NCI-H510A treated with DMSO at 0.1 percent for 48 hours (cell line): ENCODE measurements around the gene CHST14.
"Not testable (repeated sequence)": the region's sequence is repeated elsewhere in the genome, so short reads cannot be mapped to it uniquely, and the experiment has no call there.

Experiments used
- DNase-seq: peaks from one replicate; lab custom pipeline; 2025; lab: John Stamatoyannopoulos, UW

Gene CHST14

DNA sequence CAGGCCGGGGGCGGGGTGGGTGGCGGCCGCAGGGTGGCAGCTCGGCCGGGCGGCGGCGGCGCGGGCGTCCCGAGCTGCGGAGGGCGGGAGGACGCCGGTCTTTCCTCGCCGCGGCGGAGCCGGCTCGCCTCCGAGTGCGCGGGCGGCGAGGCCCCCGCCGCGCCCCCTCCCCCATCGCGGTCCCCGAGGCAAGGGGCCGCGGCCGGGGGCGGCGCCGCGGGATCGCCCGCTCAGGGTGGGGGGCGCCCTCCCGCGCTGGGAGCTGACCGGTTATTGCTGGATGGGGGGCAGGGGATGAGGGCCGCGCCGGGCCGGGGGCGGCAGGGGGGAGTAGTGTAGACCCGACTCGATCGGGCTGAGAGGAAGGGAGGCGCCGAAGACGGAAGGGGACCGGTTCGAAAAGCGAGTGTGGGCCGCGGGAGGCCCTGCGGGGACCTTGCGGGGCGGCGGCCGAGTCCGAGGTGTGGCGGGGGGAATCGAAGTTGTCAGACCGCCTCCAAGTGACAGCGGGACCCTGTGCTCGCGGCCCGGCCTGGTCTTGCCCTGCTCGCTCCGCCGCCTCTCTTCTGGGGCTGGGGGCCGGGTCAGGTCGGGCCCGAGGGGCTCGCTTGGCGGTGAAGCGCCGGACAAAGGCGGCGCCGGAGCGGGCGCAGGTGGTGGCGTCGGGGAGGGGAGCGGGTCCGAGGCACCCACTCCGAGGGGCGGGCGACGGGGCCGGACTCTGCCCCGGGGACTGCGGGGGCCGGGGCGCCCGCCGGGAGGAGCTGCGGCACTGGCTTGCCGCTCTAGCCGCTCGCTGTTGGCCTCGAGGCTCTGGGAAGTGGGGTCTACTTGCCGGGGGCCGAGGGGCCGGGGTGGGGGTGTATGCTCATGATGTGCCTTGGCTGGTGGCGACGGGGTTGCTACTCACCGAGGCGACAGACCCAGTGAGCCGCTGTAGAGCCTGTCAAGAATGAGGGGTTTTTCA lies 28.9 kb upstream of the CHST14 start:
- no peak for DNase-seq

- DNase-seq: no peak
Measured at GRCh38 chr15:40443255-40443654, 27.5 kb upstream of the CHST14 start.

DNA sequence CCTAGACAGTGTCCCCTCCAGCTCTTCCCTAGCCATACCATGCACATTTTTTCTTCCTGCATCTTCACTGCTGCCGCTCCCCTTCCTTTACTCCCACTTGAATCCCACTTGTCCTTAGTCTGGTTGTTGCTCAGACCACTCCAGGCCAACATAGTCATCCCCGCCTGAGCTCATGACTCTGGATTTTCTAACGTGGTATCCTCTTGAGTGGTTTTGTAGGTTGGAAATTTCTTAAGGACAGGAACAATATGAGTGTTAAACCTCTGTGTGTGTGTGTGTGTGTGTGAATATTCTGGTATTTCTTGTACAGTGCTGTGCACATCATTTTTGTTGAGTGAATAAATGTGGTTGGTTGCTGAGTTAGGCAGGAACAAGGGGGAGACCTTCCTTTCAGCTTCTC lies 26.9 kb upstream of the CHST14 start:
- DNase-seq: no peak

GRCh38 chr15:40444736-40445135 lies 26.0 kb upstream of the CHST14 start:
- DNase-seq: no peak

DNA sequence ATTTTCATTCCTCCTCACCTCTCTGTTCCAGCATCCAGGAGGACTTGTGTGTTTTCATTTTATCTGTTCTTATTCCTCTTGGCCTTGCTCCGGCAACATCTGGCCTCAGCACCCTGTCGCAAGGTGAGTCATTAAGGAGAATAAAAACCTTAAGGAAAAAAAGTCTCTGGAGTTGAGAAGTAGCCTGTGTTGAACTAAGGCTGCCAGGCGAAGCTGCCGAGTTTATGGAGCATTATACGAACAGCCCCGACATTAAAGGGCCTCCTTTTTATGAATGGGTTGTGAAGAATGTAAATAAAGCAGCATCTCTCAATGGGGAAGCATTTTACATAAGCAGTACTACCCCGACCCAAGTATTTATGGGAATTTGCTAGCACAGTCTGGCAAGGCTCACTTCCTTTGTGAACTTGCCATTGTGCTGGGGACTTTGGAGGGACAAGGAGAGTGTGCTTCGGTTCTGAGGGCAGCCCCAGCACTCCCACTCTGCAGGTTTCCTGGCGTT lies 25.3 kb upstream of the CHST14 start:
- no peak for DNase-seq

GRCh38 chr15:40446144-40446543 lies 24.6 kb upstream of the CHST14 start:
- DNase-seq: no peak

GRCh38 chr15:40448354-40448753 lies 22.4 kb upstream of the CHST14 start:
- no peak for DNase-seq

DNA sequence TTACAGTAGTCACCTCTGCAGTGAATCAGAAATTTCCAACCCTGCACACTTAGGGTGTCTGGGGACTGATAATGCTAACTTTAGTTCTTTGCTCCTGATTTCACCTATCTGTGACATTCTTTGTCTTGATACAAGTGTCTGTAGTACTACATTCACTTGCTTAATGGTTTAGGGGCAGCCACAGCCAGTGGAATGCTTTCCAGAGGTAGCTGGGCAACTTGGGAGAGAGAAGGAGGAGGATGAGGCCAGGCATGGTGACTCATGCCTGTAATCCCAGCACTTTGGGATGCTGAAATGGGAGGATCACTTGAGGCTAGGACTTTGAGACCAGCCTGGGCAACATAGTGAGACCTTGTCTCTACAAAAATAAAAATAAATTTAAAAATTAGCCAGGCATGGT lies 21.5 kb upstream of the CHST14 start:
- no peak for DNase-seq

DNA sequence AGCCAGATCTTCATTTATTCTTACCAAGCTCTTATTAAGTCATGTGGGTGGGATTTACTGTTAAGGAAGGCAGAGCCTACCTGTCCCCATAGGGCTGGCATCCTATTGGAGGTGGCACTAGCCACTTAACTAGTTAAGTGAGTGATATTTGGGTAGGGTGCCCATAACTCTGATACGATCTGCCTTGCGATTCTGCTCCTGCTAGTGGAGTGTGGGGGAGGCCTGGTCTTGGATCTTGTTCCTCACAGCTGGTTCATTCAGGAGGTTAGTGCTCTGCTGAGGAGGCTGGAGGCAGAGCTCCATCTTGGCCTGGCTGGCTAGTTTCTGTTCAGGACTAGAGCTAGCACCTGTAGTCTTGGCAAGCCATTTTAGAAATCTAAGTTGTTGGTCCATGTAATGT lies 20.7 kb upstream of the CHST14 start:
- DNase-seq: no peak

DNA sequence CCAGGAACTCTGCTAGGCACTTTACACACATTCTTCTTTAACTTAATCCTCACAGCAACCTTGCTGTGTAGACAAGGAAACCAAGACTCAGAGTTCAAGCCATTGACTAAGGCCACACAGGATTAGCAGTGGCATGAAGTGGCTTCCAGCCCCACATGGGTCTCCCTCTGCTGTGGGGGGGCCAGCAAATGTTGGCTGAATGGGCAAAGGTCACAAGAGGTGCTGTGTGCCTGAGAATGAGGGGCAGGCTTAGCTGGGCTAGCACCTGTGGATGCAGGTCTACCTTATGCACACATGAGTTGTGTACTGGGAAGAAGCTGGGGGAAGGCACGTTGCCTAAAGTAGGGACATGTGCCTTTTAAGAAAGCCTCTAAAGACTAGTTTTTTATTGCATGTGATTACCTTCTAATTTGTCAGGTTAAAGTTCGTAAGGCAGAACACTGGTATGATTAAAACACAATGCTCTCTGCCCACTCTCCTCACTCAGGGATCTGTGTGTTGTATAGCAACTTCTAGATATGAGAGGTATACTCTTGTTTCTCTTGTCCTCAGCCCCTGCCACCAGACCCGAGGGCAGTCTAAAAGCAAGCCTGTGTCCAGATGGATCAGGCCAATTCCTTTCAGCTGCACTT lies 19.1 kb upstream of the CHST14 start:
- DNase-seq: no peak

- no peak for DNase-seq
Measured at GRCh38 chr15:40452296-40453090, 18.3 kb upstream of the CHST14 start.

DNA sequence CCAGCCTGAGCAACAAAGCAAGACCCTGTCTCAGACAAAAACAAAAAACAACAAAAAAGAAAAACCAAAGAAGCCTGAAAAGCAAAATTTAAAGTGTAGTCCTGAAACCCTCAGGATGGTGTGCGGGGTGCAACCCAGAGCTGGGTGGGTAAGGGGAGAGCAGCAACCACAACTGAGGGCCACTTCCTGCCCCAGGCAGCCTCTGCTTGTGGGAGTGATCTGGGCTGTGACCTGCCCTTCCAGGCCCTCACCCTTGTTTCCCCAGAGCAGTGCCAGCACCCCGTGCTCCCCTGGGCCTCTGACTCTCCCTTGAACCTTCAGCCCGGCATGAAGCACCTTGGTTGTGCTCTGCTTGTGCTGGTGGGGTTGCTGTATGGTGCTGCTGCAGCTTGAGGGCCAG lies 16.8 kb upstream of the CHST14 start:
- not testable (repeated sequence) for DNase-seq

GRCh38 chr15:40454904-40455391 lies 15.8 kb upstream of the CHST14 start:
- no peak for DNase-seq

- DNase-seq: no peak
Measured at GRCh38 chr15:40456299-40456712, 14.5 kb upstream of the CHST14 start.

GRCh38 chr15:40456738-40457137 lies 14.0 kb upstream of the CHST14 start:
- no peak for DNase-seq

GRCh38 chr15:40458495-40459371 lies 12.1 kb upstream of the CHST14 start:
- DNase-seq: no peak

DNA sequence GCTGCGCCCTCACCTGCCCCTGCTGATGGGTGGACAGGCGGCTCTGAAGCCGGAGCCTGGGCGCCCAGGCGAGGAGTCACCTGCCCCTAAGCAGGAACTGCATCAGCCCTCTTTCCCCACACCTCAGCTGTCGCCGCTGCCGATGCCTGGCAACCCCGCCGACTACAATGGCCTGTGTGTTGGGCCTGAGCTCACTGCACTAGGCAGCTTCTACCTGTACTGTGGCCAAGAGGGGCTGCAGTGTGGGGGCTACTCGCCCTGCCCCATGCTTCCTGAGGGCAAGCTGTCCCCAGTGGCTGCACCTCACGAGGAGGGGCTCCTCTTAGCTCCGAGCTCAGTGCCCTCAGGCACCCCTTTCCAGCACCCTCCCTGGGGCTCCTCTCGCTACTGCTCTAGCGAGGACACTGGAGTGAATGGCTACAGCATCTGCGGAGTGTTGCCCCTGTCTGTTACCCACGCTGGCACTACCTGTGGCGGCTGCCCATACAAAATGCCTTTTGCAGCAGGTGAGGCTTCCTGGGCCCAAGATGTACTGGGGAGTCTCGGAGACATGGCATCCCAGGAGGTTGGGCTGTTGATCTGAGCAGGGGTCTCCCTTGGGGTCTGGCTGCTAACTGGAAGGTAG lies 11.3 kb upstream of the CHST14 start:
- no peak for DNase-seq

- no peak for DNase-seq
Measured at GRCh38 chr15:40460404-40460803, 10.4 kb upstream of the CHST14 start.

DNA sequence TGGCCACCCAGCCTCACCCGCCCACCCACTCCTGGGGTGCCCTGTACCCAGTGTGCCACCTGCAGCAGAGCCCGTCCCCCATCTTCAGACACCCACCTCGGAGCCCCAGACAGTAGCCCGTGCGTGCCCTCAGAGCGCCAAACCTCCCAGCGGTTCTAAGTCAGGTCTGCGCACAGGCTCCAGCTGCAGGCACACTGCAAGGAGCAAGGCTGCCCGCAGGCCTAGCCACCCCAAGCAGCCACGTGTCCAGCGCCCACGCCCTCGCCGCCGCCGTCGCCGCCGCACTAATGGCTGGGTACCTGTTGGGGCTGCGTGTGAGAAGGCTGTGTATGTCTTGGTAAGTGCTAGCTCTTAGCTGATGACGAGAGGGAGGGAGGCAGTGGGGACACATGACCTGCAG lies 8.8 kb upstream of the CHST14 start:
- no peak for DNase-seq

DNA sequence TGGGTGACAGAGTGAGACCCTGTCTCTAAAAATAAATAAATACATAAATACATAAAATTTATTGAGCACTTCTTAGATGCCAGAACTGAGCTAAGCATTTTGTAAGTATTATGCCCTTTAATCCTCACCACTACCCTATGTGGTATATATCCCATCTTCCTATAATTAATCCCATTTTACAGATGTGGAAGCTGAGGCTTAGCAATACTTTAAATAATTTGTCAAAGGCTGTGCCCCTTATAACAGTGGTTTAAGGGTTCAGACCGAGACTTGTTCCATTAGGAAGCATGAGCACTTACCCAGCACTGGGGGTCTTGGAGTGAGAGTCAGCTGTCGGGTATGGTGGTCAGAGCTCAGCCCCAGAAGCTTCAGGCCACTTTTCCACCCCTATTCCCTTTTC lies 7.5 kb upstream of the CHST14 start:
- DNase-seq: no peak
